ENCODE results near the gene SLC4A1. TPM values are rescaled to one million over a fixed set of nuclear protein-coding genes. Genes with fewer than 3 reads are reported as not detected.

Gene SLC4A1
- total RNA-seq, 1 experiment from 2014 or later, result not detected

DNA sequence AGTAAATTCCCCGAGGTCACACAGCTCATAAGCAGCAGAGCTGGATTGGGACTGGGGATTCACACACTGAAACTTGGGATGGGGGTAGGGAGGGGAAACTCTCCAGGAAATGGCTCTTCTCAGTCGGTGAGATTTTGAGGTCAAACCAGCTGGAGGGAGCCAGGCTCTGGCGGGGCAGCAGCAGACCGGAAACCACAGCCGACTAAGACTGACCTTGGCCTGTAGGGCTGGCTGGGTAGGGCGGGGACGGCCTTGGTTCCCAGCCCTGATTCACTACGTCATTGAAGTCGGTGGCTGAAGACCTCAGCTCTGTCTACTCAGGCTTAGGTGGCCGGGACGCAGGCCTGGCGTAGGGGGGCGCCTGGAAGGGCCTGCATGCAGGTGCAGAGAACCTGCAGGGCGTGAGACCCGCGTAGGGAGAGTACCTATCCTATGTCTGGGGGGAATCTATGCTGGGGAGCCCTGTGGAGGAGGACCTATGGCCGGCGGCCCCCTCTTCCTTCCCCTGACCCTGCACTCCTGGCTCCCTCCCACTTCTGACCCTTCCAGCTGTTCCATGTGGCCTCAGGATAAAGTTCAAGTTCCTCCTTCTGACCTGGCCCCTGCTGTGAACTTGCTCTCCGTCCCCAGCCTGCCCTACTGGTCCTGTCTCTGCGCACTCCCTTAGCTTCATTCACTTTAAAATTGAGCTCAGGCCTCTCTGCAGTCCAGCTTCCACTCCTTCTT, 11.9 kb upstream of the SLC4A1 start:
- Histone ChIP-seq H4K20me1 (ENCODE audit: low read length) (no peaks in the 10 kb centered on the region), H3K9me3 (ENCODE audit: low read length) (no peaks in the 10 kb centered on the region), H3K79me2 (ENCODE audit: low read length) (no peaks in the 10 kb centered on the region), H3K4me2 (ENCODE audit: low read length) (peak overlapping the region; percentile 24; the same call in 1 of the 2 replicates), H3K36me3 (ENCODE audit: low read depth, low read length) (no peaks in the 10 kb centered on the region), H3K4me3 (ENCODE audit: low read length) (no peak overlapping the region), H3F3A (ENCODE audit: low read length, unreplicated experiment) (no peaks in the 10 kb centered on the region), H3K27ac (ENCODE audit: low read length) (peak overlapping the region; percentile 12), H3K9me2 (replicated peaks; ENCODE audit: low read length) (no peaks in the 10 kb centered on the region), H3K4me1 (ENCODE audit: insufficient read depth, low read length) (peaks cover 12% of the 10 kb centered on the region), H3K27me3 (ENCODE audit: low read length) (no peaks in the 10 kb centered on the region), H2AFZ (ENCODE audit: low read length) (0 out of 2 replicates have a peak overlapping the region, but pooled peaks have one; percentile 18), H3K9ac (ENCODE audit: low read length) (no peak overlapping the region)
- ATAC-seq (peak; percentile 97), DNase-seq (peak; percentile 70)
- TF ChIP-seq EZH2phosphoT487 (IDR thresholded peaks at IDR 0.05; ENCODE audit: borderline replicate concordance, low read length), result no peak
- no peak for TF ChIP-seq EZH2 (IDR thresholded peaks at IDR 0.05; ENCODE audit: low read length, unreplicated experiment)
- TF ChIP-seq, protein P1, sequence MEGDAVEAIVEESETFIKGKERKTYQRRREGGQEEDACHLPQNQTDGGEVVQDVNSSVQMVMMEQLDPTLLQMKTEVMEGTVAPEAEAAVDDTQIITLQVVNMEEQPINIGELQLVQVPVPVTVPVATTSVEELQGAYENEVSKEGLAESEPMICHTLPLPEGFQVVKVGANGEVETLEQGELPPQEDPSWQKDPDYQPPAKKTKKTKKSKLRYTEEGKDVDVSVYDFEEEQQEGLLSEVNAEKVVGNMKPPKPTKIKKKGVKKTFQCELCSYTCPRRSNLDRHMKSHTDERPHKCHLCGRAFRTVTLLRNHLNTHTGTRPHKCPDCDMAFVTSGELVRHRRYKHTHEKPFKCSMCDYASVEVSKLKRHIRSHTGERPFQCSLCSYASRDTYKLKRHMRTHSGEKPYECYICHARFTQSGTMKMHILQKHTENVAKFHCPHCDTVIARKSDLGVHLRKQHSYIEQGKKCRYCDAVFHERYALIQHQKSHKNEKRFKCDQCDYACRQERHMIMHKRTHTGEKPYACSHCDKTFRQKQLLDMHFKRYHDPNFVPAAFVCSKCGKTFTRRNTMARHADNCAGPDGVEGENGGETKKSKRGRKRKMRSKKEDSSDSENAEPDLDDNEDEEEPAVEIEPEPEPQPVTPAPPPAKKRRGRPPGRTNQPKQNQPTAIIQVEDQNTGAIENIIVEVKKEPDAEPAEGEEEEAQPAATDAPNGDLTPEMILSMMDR (conservative IDR thresholded peaks at IDR 0.05; ENCODE audit: low read depth, low read length), result no peak
- ChIA-PET POLR2A (ENCODE audit: unreplicated experiment) (interaction anchor here (0.5 to 0.6 kb wide), 5 partner anchors 8 to 116 kb away, joined by 3 to 9 read pairs (median 5); no protein-coding TSS in a partner anchor), CTCF (no interaction called here)
- intact Hi-C loops (cut with micrococcal nuclease), result no loop called here
- BruUV-seq (replicated peaks), result no TSS peak

DNA sequence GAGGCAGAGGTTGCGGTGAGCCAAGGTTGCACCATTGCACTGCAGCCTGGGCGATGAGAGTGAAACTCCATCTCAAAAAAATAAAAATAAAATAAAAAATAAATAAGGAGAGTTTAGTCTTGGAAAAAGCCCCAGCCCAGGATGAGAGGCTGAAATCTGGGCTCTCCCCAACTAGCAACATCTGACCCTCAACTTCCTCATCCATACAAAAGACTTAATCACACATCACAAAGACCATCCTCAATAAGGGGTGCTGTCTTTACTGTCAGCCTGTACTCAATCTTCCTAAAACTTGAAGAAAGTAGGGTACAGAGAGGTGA, 11.4 kb upstream of the SLC4A1 start:
- DNase-seq (no peak), ATAC-seq (no peak)
- Histone ChIP-seq H2AFZ (ENCODE audit: low read length) (0 out of 2 replicates have a peak overlapping the region, but pooled peaks have one; percentile 18), H3K4me1 (ENCODE audit: insufficient read depth, low read length) (peaks cover 12% of the 10 kb centered on the region), H3K9me2 (replicated peaks; ENCODE audit: low read length) (no peaks in the 10 kb centered on the region), H3K4me2 (ENCODE audit: low read length) (peak overlapping the region; percentile 24; the same call in 1 of the 2 replicates), H3K9me3 (ENCODE audit: low read length) (no peaks in the 10 kb centered on the region), H3K27ac (ENCODE audit: low read length) (no peak overlapping the region; the same call in 1 of the 2 replicates), H3F3A (ENCODE audit: low read length, unreplicated experiment) (no peaks in the 10 kb centered on the region), H3K9ac (ENCODE audit: low read length) (no peak overlapping the region), H3K36me3 (ENCODE audit: low read depth, low read length) (no peaks in the 10 kb centered on the region), H3K4me3 (ENCODE audit: low read length) (no peak overlapping the region), H4K20me1 (ENCODE audit: low read length) (no peaks in the 10 kb centered on the region), H3K79me2 (ENCODE audit: low read length) (no peaks in the 10 kb centered on the region), H3K27me3 (ENCODE audit: low read length) (no peaks in the 10 kb centered on the region)
- ChIA-PET POLR2A (ENCODE audit: unreplicated experiment) (interaction anchor here (0.6 kb wide), 2 partner anchors 61 to 71 kb away, joined by 3 to 9 read pairs; no protein-coding TSS in a partner anchor), CTCF (no interaction called here)
- intact Hi-C loops (cut with micrococcal nuclease), result no loop called here
- BruUV-seq (replicated peaks), result no TSS peak
- no peak for TF ChIP-seq EZH2 (IDR thresholded peaks at IDR 0.05; ENCODE audit: low read length, unreplicated experiment)
- TF ChIP-seq, protein P1 (conservative IDR thresholded peaks at IDR 0.05; ENCODE audit: low read depth, low read length), result no peak
- no peak for TF ChIP-seq EZH2phosphoT487 (IDR thresholded peaks at IDR 0.05; ENCODE audit: borderline replicate concordance, low read length)

DNA sequence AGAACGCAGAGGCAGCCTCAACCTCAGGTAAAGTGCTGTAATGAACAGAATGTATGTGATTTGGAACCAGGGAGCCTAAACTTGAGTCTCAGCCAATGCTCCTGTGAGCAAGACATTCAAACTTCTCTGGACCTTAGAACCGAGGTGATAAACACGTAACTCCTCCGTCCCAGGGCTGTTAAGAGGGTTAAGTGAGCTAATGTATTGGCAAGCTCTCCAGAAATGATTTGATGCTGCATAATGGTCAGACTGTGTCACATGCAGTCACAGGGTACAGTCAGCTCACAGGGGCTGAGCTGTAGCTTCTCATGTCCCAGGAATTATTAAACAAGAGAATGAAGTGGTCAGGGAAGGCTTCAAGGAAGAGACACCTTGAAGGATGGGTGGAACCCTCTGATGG, 10.0 kb upstream of the SLC4A1 start:
- Histone ChIP-seq H3K4me1 (ENCODE audit: insufficient read depth, low read length) (peaks cover 12% of the 10 kb centered on the region), H2AFZ (ENCODE audit: low read length) (no peak overlapping the region), H3K4me3 (ENCODE audit: low read length) (no peak overlapping the region), H3K36me3 (ENCODE audit: low read depth, low read length) (no peaks in the 10 kb centered on the region), H3K4me2 (ENCODE audit: low read length) (no peak overlapping the region), H3K79me2 (ENCODE audit: low read length) (no peaks in the 10 kb centered on the region), H3K9ac (ENCODE audit: low read length) (no peak overlapping the region), H3K9me2 (replicated peaks; ENCODE audit: low read length) (no peaks in the 10 kb centered on the region), H3F3A (ENCODE audit: low read length, unreplicated experiment) (no peaks in the 10 kb centered on the region), H4K20me1 (ENCODE audit: low read length) (no peaks in the 10 kb centered on the region), H3K27ac (ENCODE audit: low read length) (no peak overlapping the region), H3K9me3 (ENCODE audit: low read length) (no peaks in the 10 kb centered on the region), H3K27me3 (ENCODE audit: low read length) (no peaks in the 10 kb centered on the region)
- no peak for ATAC-seq
- ChIA-PET CTCF (no interaction called here), POLR2A (ENCODE audit: unreplicated experiment) (no interaction called here)
- TF ChIP-seq EZH2phosphoT487 (IDR thresholded peaks at IDR 0.05; ENCODE audit: borderline replicate concordance, low read length) (no peak), EZH2 (IDR thresholded peaks at IDR 0.05; ENCODE audit: low read length, unreplicated experiment) (no peak)
- TF ChIP-seq, protein P1 (conservative IDR thresholded peaks at IDR 0.05; ENCODE audit: low read depth, low read length), result no peak
- intact Hi-C loops (cut with micrococcal nuclease), result no loop called here
- BruUV-seq (replicated peaks), result no TSS peak
- no peak for DNase-seq

Data from PC-3 (cell line).